Measurements from ENCODE around the gene RIMBP2.

GRCh38 chr12:130646716-130647370, 69.3 kb downstream of the RIMBP2 start:
- TF ChIP-seq CTCF (conservative IDR thresholded peaks at IDR 0.05 in 1 of 2, IDR thresholded peaks at IDR 0.05 in 1 of 2; ENCODE audit: low read depth in 1 of 2, low read length in 2 of 2) (no peak), EZH2 (IDR thresholded peaks at IDR 0.05; ENCODE audit: low read length, missing control alignments) (no peak)

Measured in fibroblast of lung (primary cell).